Measurements from ENCODE around the gene TRIM32. TPM values are rescaled to one million over a fixed set of nuclear protein-coding genes. Genes with fewer than 3 reads are reported as not detected.
"Not testable (repeated sequence)": the region's sequence is repeated elsewhere in the genome, so short reads cannot be mapped to it uniquely, and the experiment has no call there.

TRIM32 gene
- total and polyA plus RNA-seq, 4 donors, result 16.5 to 17.6 (median 17.1) TPM

DNA sequence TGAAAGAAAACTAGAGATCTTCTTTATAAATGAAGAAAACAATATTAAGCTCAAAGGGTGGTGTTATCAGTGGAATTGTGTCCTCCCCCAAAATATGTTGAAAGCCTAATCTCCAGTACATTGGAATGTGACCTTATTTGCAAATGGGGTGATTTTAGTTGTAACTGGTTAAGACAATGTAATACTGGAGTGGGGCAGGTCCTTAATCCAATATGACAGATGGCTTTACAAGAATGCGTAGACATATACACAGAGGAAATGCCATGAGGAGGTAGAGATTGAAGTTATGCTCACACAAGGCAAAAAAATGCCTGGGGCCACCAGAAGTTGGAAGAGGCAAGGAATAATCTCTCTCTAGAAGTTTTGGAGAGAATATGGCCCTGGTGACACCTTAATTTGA lies 13.7 kb upstream of the TRIM32 start:
- Histone ChIP-seq H3K27ac (ENCODE audit: low read depth, low read length) (no peak overlapping the region), H3K4me1 (ENCODE audit: control insufficient read depth, insufficient read depth, low read length) (no peaks in the 10 kb centered on the region)
- no CpG with 5 or more reads among the region's 1 CpG for WGBS (ENCODE audit: insufficient coverage)

DNA sequence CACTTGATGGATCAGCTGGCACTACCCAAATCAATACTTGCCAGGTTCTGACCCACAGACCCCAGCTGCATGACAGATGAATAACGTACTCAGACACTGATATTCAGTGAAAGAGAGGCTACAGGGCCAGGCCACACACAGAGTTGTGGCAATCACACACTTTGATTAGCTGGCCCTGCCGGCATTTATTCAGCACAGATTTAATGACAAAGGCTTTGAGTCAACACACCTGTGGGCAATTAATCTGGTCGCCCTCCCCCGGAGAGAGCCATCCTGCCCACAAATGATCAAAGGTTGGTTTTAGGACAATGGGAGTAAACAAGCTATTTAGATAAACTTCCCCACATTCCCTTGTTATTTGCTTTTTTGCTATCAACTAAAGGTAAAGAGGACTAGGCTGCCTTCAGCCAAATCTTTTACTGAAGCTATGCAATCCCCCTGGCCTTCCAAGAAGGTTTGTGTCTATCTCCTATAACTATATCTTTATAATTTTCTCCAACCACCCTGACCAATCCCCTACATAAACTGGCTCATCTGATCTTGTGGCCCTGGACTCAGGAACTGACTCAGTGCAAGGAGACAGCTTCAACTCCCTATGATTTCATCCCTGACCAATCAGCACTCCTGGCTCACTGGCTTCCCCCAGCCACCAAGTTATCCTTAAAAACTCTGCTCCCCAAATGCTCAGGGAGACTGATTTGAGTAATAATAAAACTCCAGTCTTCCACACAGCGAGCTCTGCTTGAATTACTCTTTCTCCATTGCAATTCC lies 12.7 kb upstream of the TRIM32 start:
- Histone ChIP-seq H3K27ac (ENCODE audit: low read depth, low read length) (no peak overlapping the region), H3K4me3 (ENCODE audit: low read depth, low read length) (no peak overlapping the region), H3K4me1 (ENCODE audit: control insufficient read depth, insufficient read depth, low read length) (no peaks in the 10 kb centered on the region), H3K36me3 (ENCODE audit: control insufficient read depth, insufficient read depth, low read length) (no peaks in the 10 kb centered on the region), H3K27me3 (ENCODE audit: control insufficient read depth, insufficient read depth, low read length) (no peaks in the 10 kb centered on the region), H3K9me3 (ENCODE audit: control insufficient read depth, insufficient read depth, low read length) (peaks cover 3% of the 10 kb centered on the region)
- no peak for DNase-seq (ENCODE audit: low read depth in 4 of 6, low spot score in 6 of 6)
- WGBS (ENCODE audit: insufficient coverage), result 76% methylated on average over 3 of the region's 5 CpGs

More for the DNA sequence above, 13.7 kb upstream of the TRIM32 start:
- DNase-seq (ENCODE audit: low read depth in 4 of 6, low spot score in 6 of 6), result no peak
- H3K36me3 ChIP-seq (ENCODE audit: control insufficient read depth, insufficient read depth, low read length), result no peaks in the 10 kb centered on the region
- H3K4me3 ChIP-seq (ENCODE audit: low read depth, low read length), result no peak overlapping the region
- peaks cover 3% of the 10 kb centered on the region for H3K9me3 ChIP-seq (ENCODE audit: control insufficient read depth, insufficient read depth, low read length)
- no peaks in the 10 kb centered on the region for H3K27me3 ChIP-seq (ENCODE audit: control insufficient read depth, insufficient read depth, low read length)

DNA sequence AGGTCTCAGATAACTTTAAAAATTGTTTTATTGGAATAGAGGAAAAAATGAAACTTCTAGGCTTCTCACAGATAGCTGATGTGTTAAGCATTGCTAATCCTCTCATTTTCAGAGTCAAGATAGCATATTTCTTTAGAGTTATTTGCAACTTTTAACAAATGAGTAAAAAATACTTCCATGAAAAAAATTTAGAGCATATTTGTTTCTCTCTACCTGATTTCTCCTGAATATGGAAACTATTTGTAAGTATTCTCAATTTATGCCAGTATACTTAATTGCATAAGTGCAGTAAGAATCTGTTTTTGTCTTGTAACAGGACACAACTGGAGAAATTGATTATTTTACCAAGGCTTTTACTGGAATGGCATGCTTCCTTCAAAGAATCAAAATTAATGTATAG lies 3.6 kb upstream of the TRIM32 start:
- Histone ChIP-seq H3K4me1 (ENCODE audit: control insufficient read depth, insufficient read depth, low read length) (peaks cover 12% of the 10 kb centered on the region), H3K4me3 (ENCODE audit: low read depth, low read length) (no peak overlapping the region), H3K27ac (ENCODE audit: low read depth, low read length) (no peak overlapping the region), H3K36me3 (ENCODE audit: control insufficient read depth, insufficient read depth, low read length) (no peaks in the 10 kb centered on the region), H3K27me3 (ENCODE audit: control insufficient read depth, insufficient read depth, low read length) (no peaks in the 10 kb centered on the region), H3K9me3 (ENCODE audit: control insufficient read depth, insufficient read depth, low read length) (peaks cover 4% of the 10 kb centered on the region)
- no peak for DNase-seq (ENCODE audit: low read depth in 4 of 6, low spot score in 6 of 6)

DNA sequence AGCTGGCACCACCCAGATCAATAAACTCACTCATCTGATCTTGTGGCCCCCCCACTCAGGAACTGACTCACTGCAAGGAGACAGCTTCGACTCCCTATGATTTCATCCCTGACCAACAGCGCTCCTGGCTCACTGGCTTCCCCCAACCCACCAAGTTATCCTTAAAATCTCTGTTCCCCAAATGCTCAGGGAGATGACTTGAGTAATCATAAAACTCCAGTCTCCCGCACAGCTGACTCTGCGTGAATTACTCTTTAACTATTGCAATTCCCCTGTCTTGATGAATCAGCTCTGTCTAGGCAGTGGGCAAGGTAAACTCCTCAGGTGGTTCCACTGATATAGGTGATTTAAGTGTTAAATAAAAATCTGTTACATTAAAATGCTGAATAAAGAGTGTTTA lies 1.9 kb upstream of the TRIM32 start:
- Histone ChIP-seq H3K27me3 (ENCODE audit: control insufficient read depth, insufficient read depth, low read length) (no peaks in the 10 kb centered on the region), H3K27ac (ENCODE audit: low read depth, low read length) (no peak overlapping the region), H3K4me1 (ENCODE audit: control insufficient read depth, insufficient read depth, low read length) (peaks cover 12% of the 10 kb centered on the region), H3K36me3 (ENCODE audit: control insufficient read depth, insufficient read depth, low read length) (no peaks in the 10 kb centered on the region), H3K4me3 (ENCODE audit: low read depth, low read length) (no peak overlapping the region), H3K9me3 (ENCODE audit: control insufficient read depth, insufficient read depth, low read length) (peaks cover 4% of the 10 kb centered on the region)
- DNase-seq (ENCODE audit: low read depth in 4 of 6, low spot score in 6 of 6), result no peak
- 74% methylated on average over 3 of the region's 4 CpGs for WGBS (ENCODE audit: insufficient coverage)

DNA sequence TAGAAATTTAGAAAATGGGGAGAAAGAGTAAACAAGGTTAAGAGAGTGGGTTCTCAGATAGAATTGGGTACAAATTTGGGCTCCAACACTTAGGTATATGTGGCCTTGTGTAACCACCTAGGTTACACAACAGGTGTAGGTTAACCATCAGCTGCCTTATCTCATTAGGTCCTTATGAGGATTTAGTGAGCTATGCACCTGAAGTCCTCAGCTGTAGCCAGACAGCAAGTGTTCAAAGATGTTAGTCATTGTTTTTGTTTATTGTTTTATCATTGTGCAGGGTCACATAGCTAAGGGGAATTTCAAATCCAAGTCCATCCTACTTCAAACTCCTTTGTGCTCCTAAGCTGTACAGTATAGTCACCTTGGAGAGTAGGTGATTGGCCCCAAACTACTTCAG lies 970 bp upstream of the TRIM32 start:
- peaks cover 4% of the 10 kb centered on the region for H3K9me3 ChIP-seq (ENCODE audit: control insufficient read depth, insufficient read depth, low read length)
- no peak overlapping the region for H3K27ac ChIP-seq (ENCODE audit: low read depth, low read length)

DNA sequence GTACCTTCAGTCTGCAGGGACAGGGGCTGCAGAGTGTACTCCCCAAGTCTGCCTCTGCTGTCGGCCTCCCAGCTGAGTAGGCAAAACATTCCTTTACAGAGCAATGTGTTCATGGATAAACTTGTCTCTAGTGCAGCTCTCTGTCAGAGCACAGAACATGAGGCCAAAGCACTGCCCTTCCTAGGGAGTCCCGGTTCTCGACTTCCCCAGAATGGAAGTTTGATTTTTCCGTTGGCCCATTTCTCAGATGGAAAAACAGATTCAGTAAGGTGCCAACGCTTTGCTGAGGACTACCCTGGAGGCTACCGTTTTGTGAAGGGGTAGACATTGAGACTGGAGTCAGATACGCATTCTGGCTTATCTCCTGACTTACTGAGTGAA lies 422 bp upstream of the TRIM32 start:
- peaks cover 12% of the 10 kb centered on the region for H3K4me1 ChIP-seq (ENCODE audit: control insufficient read depth, insufficient read depth, low read length)
- 28% methylated on average over 7 of the region's 7 CpGs for WGBS (ENCODE audit: insufficient coverage)
- H3K36me3 ChIP-seq (ENCODE audit: control insufficient read depth, insufficient read depth, low read length), result no peaks in the 10 kb centered on the region
- H3K9me3 ChIP-seq (ENCODE audit: control insufficient read depth, insufficient read depth, low read length), result peaks cover 4% of the 10 kb centered on the region
- peak overlapping the region; percentile 77 for H3K4me3 ChIP-seq (ENCODE audit: low read depth, low read length)
- no peak for DNase-seq (ENCODE audit: low read depth in 4 of 6, low spot score in 6 of 6)
- peak overlapping the region; percentile 10 for H3K27ac ChIP-seq (ENCODE audit: low read depth, low read length)
- no peaks in the 10 kb centered on the region for H3K27me3 ChIP-seq (ENCODE audit: control insufficient read depth, insufficient read depth, low read length)

More for the DNA sequence above, 970 bp upstream of the TRIM32 start:
- H3K4me1 ChIP-seq (ENCODE audit: control insufficient read depth, insufficient read depth, low read length), result peaks cover 12% of the 10 kb centered on the region
- H3K4me3 ChIP-seq (ENCODE audit: low read depth, low read length), result no peak overlapping the region
- no peak for DNase-seq (ENCODE audit: low read depth in 4 of 6, low spot score in 6 of 6)
- H3K36me3 ChIP-seq (ENCODE audit: control insufficient read depth, insufficient read depth, low read length), result no peaks in the 10 kb centered on the region
- H3K27me3 ChIP-seq (ENCODE audit: control insufficient read depth, insufficient read depth, low read length), result no peaks in the 10 kb centered on the region

DNA sequence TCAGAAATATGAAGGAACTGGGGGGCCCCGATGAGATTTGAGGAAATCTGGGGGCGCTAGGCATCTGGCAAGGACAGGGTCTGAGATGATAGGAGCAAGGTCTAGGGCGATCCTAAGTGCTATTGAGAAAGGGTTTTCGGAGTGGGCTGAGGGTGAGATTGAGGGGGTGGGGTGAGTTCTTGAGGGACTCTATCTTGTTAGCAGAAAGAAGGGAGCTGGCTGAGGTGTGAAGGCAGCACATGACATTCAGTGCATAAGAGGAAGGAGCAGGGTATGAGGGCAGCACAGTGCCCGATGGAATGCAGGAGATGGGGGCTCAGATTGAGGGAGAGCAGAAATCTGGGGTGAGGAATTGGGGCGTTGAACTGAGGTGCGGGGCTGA lies 640 bp downstream of the TRIM32 start:
- Histone ChIP-seq H3K27me3 (ENCODE audit: control insufficient read depth, insufficient read depth, low read length) (no peaks in the 10 kb centered on the region), H3K36me3 (ENCODE audit: control insufficient read depth, insufficient read depth, low read length) (no peaks in the 10 kb centered on the region), H3K4me3 (ENCODE audit: low read depth, low read length) (peak overlapping the region; percentile 77), H3K27ac (ENCODE audit: low read depth, low read length) (peak overlapping the region; percentile 10), H3K9me3 (ENCODE audit: control insufficient read depth, insufficient read depth, low read length) (peaks cover 4% of the 10 kb centered on the region), H3K4me1 (ENCODE audit: control insufficient read depth, insufficient read depth, low read length) (peaks cover 12% of the 10 kb centered on the region)
- peak in 3 of 6 donors; percentile 4 to 74 (median 31) for DNase-seq (ENCODE audit: low read depth in 4 of 6, low spot score in 6 of 6)
- 14% methylated on average over 7 of the region's 7 CpGs for WGBS (ENCODE audit: insufficient coverage)

DNA sequence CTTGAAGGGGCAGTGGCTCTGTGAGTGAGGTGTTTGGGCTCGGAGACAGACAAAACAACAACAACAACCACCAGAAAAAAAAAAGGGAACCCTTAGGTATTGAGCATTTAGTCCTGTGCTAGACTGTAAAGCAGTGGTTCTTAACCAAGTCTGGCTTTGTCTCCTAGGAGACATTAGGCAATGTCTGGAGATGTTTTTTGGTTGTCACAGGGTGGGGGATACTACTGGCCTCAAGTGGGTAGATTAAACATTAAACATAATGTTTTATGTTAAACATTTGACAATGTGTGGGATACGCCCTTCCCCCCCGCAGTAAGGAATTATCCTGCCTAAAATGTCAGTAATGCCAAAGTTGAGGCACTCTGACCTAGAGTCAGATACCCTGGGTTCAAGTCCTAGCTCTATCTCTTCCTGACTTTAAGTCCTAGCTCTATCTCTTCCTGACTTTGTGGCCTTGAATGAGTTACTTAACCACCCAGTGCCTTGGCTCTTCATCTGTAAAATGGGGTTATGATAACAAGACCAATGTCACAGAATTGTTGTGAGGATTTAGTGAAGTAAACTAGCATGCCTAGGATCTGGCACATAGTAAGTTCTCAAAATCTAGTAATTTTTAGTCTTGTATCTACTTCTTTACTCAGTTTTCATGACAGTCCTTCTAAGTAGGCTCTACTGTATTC lies 1.8 kb downstream of the TRIM32 start:
- H3K4me3 ChIP-seq (ENCODE audit: low read depth, low read length), result no peak overlapping the region
- DNase-seq (ENCODE audit: low read depth in 4 of 6, low spot score in 6 of 6), result no peak
- H3K4me1 ChIP-seq (ENCODE audit: control insufficient read depth, insufficient read depth, low read length), result peaks cover 12% of the 10 kb centered on the region
- no peak overlapping the region for H3K27ac ChIP-seq (ENCODE audit: low read depth, low read length)
- WGBS (ENCODE audit: insufficient coverage), result 100% methylated on average over 2 of the region's 3 CpGs
- H3K9me3 ChIP-seq (ENCODE audit: control insufficient read depth, insufficient read depth, low read length), result no peaks in the 10 kb centered on the region
- H3K27me3 ChIP-seq (ENCODE audit: control insufficient read depth, insufficient read depth, low read length), result no peaks in the 10 kb centered on the region
- no peaks in the 10 kb centered on the region for H3K36me3 ChIP-seq (ENCODE audit: control insufficient read depth, insufficient read depth, low read length)

DNA sequence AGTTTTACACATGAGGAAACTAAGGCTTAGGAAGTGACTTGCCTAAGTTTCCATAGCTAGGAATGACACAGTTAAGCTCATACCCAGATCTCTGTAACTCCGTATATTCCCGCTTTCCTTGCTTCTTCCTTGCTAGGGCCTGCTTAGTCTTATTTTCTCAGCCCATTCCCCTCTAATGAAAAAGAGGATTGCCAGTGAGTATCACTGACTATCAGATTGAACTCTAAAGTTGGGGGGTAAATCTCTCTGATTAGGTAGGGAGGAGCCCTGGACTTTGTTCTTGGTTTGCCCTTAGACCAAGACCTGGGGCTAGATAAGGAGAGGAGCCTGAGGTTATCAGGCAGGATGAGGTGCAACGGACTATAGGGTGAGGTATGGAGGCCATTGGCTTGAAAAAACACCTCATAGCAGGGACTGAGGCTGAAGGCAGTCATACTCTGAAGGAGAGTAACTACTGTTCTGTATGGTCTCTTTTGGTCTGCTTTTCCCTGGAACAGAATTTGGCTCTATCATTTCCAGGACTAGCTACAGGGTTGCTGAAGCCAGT lies 2.5 kb downstream of the TRIM32 start:
- no peaks in the 10 kb centered on the region for H3K36me3 ChIP-seq (ENCODE audit: control insufficient read depth, insufficient read depth, low read length)
- no peak overlapping the region for H3K4me3 ChIP-seq (ENCODE audit: low read depth, low read length)
- no peaks in the 10 kb centered on the region for H3K27me3 ChIP-seq (ENCODE audit: control insufficient read depth, insufficient read depth, low read length)
- peaks cover 12% of the 10 kb centered on the region for H3K4me1 ChIP-seq (ENCODE audit: control insufficient read depth, insufficient read depth, low read length)
- DNase-seq (ENCODE audit: low read depth in 4 of 6, low spot score in 6 of 6), result no peak
- no peaks in the 10 kb centered on the region for H3K9me3 ChIP-seq (ENCODE audit: control insufficient read depth, insufficient read depth, low read length)
- no peak overlapping the region for H3K27ac ChIP-seq (ENCODE audit: low read depth, low read length)
- WGBS (ENCODE audit: insufficient coverage), result 100% methylated on average over 1 of the region's 3 CpGs

DNA sequence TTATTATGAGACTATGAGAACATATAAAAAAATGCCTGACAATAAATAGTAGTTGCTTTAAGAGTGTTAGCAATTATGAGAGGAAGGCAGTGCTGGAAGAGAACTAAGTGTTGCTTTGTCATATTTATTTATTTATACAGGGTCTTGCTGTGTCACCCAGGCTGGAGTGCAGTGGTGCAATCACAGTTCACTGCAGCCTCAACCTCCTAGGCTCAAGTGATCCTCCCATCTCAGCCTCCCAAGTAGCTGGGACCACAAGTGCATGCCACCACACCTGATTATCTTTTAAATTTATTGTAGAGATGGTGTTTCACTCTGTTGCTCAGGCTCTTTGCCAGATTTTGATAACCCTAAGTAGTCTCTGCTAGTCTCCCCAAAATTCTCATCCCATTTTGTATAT lies 3.7 kb downstream of the TRIM32 start:
- H3K4me3 ChIP-seq (ENCODE audit: low read depth, low read length); H3K36me3 ChIP-seq (ENCODE audit: control insufficient read depth, insufficient read depth, low read length); H3K27me3 ChIP-seq (ENCODE audit: control insufficient read depth, insufficient read depth, low read length); DNase-seq (ENCODE audit: low read depth in 4 of 6, low spot score in 6 of 6); H3K9me3 ChIP-seq (ENCODE audit: control insufficient read depth, insufficient read depth, low read length); H3K27ac ChIP-seq (ENCODE audit: low read depth, low read length): not testable (repeated sequence)
- H3K4me1 ChIP-seq (ENCODE audit: control insufficient read depth, insufficient read depth, low read length), result peaks cover 12% of the 10 kb centered on the region

Measured in spinal cord (tissue), 10 donors.